Fibroblast of skin of abdomen (primary cell): ENCODE data around the gene RAD51B.
A peak's percentile ranks its signal among the peaks of the same experiment; 100 is the strongest.
"Not testable (repeated sequence)": the region's sequence is repeated elsewhere in the genome, so short reads cannot be mapped to it uniquely, and the experiment has no call there.

Source experiments
- DNase-seq: peaks from one replicate; pipeline ENCODE4 v3.0.0-alpha.2; 2013

The RAD51B gene

DNA sequence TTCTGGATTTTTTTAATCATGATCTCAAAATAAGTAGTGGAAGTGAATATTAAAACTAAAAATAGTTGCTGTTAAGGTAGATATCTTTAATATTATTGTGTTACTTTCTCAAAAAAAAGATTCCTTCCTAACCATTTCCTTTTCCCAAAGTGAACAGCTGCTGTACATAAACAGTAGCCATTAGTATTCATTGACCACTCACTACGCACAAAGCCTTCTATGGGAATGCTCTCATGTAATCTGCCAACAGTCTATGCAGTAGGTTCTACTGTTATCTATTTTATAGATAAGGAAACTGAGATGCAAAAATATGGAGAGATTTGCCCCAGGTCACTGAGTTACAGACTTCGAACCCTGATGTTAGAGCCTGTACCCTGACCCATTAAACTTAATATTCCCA lies 941.2 kb downstream of the RAD51B start:
- DNase-seq, result no peak

DNA sequence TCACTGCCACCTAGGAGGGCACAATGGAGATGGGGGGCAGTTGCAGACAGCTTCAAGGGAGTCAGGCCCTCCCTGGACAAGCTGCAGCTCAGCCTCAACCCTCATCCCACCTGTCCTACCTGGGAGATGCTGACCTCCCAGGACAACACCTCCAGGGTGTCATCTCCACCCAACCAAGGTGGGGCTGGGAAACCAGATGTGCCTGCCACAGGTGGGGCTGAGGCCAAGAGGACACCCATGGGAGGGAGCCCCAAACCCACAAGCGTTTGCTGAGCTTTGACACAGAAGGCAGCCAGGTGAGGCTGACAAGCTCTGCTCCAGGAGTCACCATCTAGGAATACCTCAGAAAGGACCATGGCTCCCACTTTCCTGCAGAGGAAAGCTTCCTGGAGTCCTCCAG lies 941.8 kb downstream of the RAD51B start:
- DNase-seq, result no peak

DNA sequence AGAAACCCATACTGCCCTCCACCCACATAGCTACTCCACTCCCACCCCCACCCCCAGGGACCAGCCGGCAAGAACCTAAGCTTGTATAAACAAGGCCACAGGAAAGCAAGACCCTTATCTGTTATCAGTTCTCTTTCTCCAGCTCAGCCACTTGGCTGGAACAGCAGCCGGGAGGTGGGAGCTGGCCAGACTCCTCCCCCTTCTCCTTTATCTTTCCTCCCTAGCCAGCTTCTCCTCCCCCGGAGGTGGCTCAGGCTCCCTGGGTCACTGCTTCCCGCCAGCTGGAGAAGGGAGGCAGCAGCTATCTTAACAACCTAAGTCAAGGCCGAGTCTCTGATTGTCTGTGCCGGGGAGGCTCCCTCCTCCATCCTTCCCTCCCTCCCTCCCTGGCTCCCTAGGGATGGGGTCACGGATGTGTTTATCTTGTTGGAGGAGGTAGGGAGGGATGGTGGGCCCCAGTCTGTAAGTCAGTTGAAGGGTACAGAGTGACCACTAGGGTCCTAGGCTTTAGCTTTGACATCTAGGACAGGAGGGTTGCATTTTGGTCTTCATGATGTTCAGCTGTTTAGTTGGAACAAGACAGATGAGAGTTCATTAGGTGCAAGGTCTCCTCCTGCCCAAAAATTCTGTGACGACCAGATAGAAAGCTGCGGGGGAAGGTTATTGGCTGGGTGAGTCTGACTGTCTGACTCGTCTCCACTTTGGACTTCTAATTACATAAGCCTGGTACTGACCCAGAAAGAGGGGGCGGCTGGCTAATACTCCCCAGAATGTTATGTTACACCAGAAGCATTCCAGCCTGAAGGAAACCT lies 943.6 kb downstream of the RAD51B start:
- DNase-seq, result peak; percentile 64

DNA sequence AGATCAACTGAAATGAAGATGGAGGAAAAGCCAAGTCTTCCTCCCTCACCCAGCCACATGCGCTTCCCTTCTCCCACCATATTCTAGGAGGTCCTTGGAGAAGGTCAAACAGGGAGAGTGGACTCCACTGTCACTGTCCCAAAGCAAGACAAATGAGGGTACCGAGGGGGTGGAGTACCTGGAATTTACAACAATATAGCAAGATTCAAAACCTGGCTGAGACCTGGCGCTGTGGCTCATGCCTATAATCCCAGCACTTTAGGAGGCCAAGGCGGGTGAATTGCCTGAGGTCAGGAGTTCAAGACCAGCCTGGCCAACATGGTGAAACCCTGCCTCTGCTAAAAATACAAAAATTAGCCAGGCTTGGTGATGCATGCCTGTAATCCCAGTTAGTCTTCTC lies 944.3 kb downstream of the RAD51B start:
- not testable (repeated sequence) for DNase-seq

DNA sequence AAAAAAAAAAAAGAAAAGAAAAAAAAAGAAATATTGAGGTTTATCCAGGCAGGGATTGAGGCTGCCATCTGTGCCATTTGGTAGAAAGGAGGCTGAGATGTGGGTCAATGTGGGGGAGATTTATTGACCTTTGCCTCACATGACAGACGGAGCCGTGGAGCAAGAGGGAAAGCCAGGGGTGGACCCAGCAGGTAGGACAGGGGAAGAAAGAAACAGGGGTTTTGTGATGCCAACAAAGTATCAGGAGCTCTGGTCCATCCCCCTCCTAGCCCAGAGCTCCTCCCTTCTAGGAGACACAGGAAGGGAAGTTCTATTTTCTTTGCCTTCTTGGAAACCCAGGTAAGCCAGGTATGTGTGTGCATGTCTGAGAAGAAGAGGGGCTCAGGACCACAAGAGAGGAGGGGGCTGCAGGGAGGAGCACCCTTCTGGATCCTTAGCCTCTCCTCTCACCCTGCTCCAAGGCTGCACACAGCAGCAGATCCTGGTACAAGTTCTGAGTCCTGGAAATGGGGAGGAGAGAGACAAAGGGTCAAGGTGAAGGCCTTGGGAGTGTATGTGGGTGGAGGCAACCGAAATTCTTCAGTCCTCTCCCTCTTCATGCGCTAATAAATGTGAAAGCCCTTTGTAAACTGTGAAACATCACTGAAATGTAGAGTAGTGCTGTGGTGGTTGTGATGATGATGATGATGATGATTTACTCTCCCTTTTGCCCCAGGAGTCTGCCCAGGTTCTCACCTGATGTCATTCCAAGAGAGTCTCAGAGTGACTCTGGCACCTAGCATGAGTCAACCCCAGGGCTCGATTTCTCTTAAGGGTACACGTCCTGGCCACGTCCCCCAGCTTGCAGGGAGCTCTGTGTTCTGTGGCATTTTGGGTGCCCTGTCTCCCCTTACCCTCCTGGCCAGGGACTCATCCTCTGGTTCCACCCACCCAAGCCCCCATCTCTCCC lies 947.0 kb downstream of the RAD51B start:
- no peak for DNase-seq

DNA sequence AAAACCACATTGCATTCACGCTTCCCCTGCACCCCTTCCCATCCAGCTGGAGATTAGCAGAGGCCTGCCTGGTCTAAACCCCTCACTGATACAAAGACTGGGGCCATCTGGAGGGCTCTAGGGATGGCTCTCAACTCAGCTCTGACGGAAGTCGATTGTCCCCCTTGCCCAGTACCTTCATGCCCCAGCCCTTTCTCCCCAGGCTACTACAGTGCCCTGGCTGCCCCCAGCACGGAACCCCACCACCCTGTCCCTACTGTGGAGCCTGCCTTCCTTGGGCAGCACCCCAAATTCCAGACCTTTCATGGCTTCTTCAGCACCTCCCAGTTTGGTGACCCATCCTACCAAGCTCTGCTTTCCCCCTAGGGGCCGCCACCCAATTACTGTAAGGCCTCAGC lies 947.7 kb downstream of the RAD51B start:
- no peak for DNase-seq

DNA sequence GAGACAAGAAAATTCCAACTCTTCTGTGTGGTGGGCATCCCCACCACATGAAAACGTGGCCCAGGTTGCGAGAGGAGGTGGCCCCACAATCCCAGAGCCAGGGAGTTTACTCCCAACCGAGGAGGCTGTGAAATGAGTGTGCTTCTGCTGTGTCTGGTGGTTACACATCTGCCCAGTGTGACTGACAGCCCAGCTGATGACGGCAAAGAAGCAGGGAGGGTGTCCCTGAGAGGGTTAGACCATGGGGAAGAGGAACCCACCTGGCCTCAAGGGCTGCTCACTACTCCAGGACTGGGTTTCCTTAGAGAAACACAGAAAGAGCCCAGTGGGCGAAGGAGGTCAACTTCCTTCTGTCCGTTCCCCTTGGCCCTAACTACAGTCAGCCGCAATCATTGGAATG lies 948.7 kb downstream of the RAD51B start:
- DNase-seq, result no peak

DNA sequence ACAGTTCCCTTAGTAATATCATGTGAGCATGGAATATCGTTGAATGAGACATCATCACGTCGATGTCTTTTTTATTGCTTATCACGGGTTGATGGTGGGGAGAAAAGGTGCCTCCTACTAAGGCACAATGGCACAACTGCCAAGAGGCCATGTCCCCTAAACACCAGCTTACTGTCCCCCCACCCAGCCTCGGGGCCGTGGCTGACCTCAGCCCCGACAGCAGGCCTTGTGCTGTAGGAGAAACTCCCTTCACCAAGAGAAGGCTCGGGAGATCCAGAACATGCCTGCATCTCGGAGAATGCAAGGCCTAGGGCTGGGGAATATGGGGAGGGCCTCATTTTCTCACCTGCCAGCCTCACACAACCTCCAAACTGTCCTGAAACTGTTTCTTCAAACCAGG lies 950.5 kb downstream of the RAD51B start:
- DNase-seq, result no peak

DNA sequence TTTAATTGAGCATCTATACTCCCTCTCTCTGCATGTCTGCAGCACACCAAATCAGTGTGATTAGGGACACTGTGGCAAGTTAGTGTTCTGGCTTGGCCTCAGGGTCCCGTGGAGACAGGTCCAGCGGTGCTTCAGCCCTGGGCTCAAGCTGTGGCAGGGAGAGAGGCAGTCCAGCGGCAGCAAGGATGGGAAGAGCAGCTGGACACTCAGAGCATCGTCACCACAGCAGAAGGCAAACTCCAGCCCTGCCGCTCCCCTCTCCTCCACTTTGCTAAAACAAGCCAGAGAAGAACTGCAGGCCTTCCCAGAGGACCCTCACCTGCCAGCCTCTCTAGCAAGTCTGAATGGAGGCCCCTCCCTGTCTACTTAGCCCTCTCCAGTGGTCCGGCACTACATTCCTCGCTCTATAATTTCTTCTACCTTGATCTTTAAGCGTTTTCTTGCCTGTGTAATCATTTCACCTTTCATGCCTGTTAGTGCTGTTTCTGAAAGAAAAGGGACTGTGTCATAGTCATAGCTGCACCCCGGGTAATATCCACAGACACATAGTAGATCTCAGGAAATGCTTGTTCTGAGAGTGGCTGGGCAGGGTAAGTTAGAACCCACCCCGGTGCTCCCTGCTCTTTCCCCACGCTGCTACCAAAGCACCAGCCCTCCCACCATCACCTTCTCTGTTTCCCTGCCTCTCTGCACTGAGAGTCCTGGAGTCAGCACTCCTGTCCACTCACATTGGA lies 951.1 kb downstream of the RAD51B start:
- no peak for DNase-seq

DNA sequence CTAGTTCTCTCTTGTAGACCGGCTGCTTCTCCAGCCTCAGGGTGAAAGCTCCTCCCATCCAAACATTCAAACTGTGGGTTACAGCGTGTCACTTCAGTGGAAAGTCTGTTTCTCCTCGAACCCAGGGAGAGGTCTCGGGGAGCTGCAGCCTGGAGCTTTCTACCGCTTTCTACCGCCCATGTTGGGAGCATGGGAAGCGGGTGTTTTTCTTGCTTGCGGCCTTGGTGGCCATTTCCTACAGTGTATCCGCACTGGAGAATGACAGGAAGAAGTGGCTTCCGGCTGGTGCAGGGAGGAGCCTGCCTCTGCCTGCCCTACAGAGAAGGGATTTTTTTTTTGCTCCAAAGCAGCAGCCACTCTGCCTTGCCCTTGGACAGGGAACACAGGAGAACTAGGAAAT lies 952.1 kb downstream of the RAD51B start:
- DNase-seq, result no peak

DNA sequence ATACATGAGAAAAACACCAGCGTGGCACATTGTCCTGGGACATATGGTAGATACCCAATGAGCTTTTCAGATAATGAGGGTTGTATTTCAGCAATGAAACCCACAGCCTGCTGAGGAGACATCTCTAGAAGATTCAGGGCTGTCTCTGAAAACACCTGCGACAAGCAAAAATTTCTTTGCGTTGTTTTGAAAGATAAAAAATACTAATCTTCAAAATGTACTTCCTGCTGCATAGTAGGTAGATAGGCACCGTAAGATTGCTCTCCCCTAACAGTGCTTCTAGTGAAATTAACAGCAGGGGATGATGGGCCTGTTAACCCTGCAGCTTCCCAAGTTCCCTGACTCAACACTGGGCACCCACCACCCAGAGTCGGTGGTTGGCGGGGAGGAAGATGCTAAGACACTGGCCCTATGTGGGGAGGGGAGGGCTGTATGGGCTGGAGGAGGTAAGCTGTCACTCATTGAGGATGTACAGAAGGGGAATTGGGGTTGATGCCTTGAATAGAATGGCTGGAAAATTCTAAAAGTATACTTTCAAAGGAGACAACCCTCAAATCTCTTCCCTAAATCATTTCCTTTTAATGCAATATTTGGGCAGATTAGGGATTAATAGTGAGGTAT lies 953.3 kb downstream of the RAD51B start:
- no peak for DNase-seq

DNA sequence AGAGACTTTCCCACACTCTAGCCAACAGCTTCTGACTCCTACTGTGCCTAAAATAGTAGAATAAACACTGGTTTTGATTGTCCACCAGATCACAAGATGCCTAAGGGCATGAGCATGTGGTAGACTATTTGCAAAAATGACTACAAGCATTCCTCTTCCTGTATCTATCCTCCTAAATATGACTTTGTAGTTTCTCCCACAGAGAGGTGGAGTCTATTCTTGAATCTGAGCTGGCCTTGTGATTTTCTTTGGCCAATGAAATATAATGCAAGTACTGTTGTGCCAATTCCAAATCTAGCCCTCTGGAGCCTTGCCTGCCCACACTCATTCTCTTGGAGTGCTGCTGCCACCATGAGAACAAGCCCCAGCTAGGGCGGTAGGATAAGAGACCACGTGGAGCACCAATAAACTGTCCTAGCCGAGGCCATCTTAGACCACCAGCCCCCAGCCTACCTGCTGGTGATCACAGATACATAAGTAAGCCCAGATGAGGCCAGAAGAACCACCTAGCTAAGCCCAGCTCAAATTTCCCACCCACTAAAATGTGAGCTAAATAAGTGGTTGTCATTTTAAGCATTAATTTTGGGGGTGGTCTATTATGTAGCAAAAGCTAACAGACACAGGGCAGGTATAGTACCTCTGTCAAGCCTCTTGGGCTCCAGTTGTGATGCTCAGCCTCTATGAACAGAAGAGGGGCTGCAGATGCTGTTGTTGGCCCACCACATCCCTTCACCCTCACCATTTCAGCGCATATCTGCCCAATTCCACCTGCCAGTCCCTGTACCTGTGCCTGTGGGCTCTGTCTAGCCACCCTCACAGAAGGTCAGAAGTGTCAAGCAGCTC lies 955.4 kb downstream of the RAD51B start:
- DNase-seq, result peak; percentile 29

DNA sequence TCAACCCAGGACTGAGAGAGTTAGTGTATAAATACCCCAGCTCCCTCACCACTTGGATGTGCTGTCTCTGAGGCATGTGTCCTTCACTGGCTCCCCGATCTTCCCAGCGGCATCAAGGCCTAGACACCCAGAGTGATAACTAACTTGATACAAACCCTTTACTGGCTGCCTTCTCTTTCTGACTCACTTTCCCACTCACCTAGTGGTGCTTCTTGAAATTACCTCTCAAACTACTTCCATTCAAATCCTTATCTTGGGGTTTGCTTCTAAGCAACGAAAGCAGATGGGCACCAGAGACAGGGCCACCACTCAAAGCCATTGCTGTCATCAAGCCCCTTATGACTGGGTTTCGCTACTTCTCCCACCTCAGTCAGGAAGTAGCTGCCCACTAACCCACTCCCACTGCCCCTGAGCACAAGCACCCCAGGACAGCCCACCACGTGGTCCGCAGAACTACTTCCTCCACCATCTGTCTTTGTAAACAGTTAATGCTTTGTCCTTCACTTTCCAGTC lies 956.1 kb downstream of the RAD51B start:
- DNase-seq, result no peak

DNA sequence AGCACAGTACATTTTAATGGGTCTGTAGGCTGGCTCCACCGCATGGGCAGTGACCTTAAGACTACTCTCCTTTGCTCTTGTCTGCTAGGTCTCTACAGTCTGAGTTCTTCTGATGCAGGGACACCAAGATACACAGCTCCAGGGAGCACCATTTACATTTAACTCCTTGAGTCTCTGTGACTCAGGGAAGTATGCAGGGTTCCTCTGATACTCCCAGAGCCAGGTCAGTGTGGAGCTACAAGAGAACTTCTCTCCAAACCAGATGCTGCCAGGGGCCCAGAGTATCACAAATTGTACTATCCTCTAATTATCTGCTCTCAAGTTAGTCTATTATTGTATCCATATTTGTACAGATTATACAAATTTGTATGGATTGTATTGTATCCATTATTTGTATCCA lies 958.1 kb downstream of the RAD51B start:
- no peak for DNase-seq
